Hepatocyte (in vitro differentiated cells): ENCODE data around the gene SPON1.

Experiments
- CTCF ChIP-seq: fragments of 200-600 bp; sonication (generic); IDR thresholded peaks from 2 replicates; pipeline ENCODE4 v1.5.1; 2016; ENCODE audit warnings: antibody characterized with exemption, mild to moderate bottlenecking; ENCODE audit not compliant: poor library complexity
- EZH2 ChIP-seq: fragments of 200-600 bp; sonication (generic); IDR thresholded peaks from 2 replicates; pipeline ENCODE4 v1.6.1; 2016; ENCODE audit warnings: antibody characterized with exemption, mild to moderate bottlenecking, borderline replicate concordance
- EZH2phosphoT487 ChIP-seq: fragments of 200-600 bp; sonication (generic); IDR thresholded peaks from one replicate; pipeline ENCODE4 v1.6.1; 2018; ENCODE audit warnings: antibody characterized with exemption, mild to moderate bottlenecking, low read depth, moderate library complexity; ENCODE audit not compliant: unreplicated experiment, severe bottlenecking

- TF ChIP-seq EZH2phosphoT487: no peak
- no peak for TF ChIP-seq CTCF
- no peak for TF ChIP-seq EZH2
These were observed 30.7 kb downstream of the SPON1 start for GRCh38 chr11:13993096-13993765.
